ENCODE measurements around the gene LILRB5. TPM values are rescaled to one million over a fixed set of nuclear protein-coding genes. Genes with fewer than 3 reads are reported as not detected.
"Not testable (repeated sequence)": the region's sequence is repeated elsewhere in the genome, so short reads cannot be mapped to it uniquely, and the experiment has no call there.

Gene LILRB5
- total RNA-seq (2014; rRNA removed; shearing (Covaris generic)): not detected in 2 replicates

- Histone ChIP-seq H3K27me3 (ENCODE audit: control insufficient read depth, insufficient read depth, low read length) (no peaks in the 10 kb centered on the region; the same call in 1 of the 2 replicates), H3K4me3 (ENCODE audit: insufficient read depth, low read depth, low read length) (no peak within 1 kb of the TSS), H3K36me3 (replicated peaks; ENCODE audit: control insufficient read depth, insufficient read depth, low read length) (no peaks in the 10 kb centered on the region)
- DNase-seq: peak; percentile 27
These were observed at the start of gene LILRB5 for GRCh38 chr19:54257116-54257480. TSS of gene LILRB5 (minus strand) at chr19:54257273. CDS start at chr19:54257193, 80 bp downstream.

- Histone ChIP-seq H3K36me3 (replicated peaks; ENCODE audit: control insufficient read depth, insufficient read depth, low read length) (no peaks in the 10 kb centered on the region), H3K27me3 (ENCODE audit: control insufficient read depth, insufficient read depth, low read length) (no peaks in the 10 kb centered on the region; the same call in 1 of the 2 replicates)
- DNase-seq: no peak
These were observed 48.1 kb upstream of the LILRB5 start for GRCh38 chr19:54305141-54305540.

DNA sequence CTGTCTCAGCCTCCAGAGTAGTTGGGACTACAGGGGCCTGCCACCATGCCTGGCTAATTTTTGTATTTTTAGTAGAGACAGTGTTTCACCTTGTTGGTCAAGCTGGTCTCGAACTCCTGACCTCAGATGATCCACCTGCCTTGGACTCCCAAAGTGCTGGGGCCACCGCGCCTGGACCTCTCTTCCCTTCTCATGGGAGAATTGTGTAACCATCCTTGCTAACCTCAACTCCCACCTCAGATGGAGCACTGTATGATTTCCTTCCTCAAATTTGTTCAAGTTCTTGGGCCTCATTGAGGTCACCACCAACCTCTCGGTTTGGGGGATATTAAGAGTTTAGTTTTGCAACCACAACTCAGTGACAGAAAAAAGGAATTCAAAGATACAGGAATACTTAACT is 45.2 kb upstream of the LILRB5 start:
- H3K36me3 ChIP-seq (replicated peaks; ENCODE audit: control insufficient read depth, insufficient read depth, low read length): no peaks in the 10 kb centered on the region
- no peak for DNase-seq
- no peak overlapping the region for H3K4me3 ChIP-seq (ENCODE audit: insufficient read depth, low read depth, low read length)

More at GRCh38 chr19:54305141-54305540, 48.1 kb upstream of the LILRB5 start:
- H3K4me3 ChIP-seq (ENCODE audit: insufficient read depth, low read depth, low read length): no peak overlapping the region

DNA sequence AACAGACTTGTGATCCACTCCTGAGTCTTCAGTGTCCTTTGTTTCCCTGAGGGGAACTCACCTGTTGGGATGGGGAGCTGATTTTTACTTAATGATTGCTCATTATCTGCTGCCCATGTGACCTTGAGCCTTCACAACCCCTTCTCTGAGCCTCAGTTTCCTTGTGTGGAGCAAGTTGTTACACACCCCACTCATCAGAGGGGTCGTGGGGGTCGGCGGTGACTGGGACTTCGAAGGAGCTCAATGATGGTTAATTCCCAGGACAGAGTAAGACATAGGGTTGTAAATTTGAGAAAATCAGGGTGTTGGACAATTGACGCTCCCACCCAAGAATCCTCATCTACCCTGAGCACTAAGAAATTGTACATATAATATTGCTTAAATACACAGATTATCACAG is 42.4 kb upstream of the LILRB5 start:
- Histone ChIP-seq H3K4me3 (ENCODE audit: insufficient read depth, low read depth, low read length) (no peak overlapping the region), H3K27me3 (ENCODE audit: control insufficient read depth, insufficient read depth, low read length) (no peaks in the 10 kb centered on the region; the same call in 1 of the 2 replicates), H3K36me3 (replicated peaks; ENCODE audit: control insufficient read depth, insufficient read depth, low read length) (no peaks in the 10 kb centered on the region)
- DNase-seq: no peak

More for the DNA sequence above, 45.2 kb upstream of the LILRB5 start:
- no peaks in the 10 kb centered on the region; the same call in 1 of the 2 replicates for H3K27me3 ChIP-seq (ENCODE audit: control insufficient read depth, insufficient read depth, low read length)

DNA sequence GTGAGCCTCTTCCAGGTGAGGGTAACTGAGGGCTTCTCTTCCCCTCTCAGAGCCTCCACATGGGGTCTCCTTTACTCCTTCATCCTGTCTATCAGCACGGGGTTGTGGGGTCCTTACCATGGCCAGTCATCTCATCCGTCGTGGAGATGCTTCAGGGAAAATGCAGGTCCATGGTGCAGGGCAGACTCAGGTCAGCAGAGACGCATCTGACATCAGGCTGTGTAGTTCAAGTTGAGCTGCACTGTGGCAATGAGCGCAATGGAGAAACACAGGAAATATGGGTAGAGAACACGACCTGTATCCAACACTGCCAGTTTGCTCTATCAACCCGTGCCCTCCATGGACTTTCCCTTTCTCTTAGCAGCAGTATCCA is 42.0 kb upstream of the LILRB5 start:
- Histone ChIP-seq H3K27me3 (ENCODE audit: control insufficient read depth, insufficient read depth, low read length) (no peaks in the 10 kb centered on the region; the same call in 1 of the 2 replicates), H3K4me3 (ENCODE audit: insufficient read depth, low read depth, low read length) (no peak overlapping the region), H3K36me3 (replicated peaks; ENCODE audit: control insufficient read depth, insufficient read depth, low read length) (no peaks in the 10 kb centered on the region)
- DNase-seq: no peak

- H3K4me3 ChIP-seq (ENCODE audit: insufficient read depth, low read depth, low read length): no peak overlapping the region
- no peak for DNase-seq
- H3K27me3 ChIP-seq (ENCODE audit: control insufficient read depth, insufficient read depth, low read length): no peaks in the 10 kb centered on the region; the same call in 1 of the 2 replicates
- no peaks in the 10 kb centered on the region for H3K36me3 ChIP-seq (replicated peaks; ENCODE audit: control insufficient read depth, insufficient read depth, low read length)
These were observed 41.5 kb upstream of the LILRB5 start for GRCh38 chr19:54298357-54299125.

- Histone ChIP-seq H3K36me3 (replicated peaks; ENCODE audit: control insufficient read depth, insufficient read depth, low read length) (no peaks in the 10 kb centered on the region), H3K4me3 (ENCODE audit: insufficient read depth, low read depth, low read length) (no peak overlapping the region), H3K27me3 (ENCODE audit: control insufficient read depth, insufficient read depth, low read length) (no peaks in the 10 kb centered on the region; the same call in 1 of the 2 replicates)
- DNase-seq: peak; percentile 56
These were observed 40.8 kb upstream of the LILRB5 start for GRCh38 chr19:54297759-54298305.

- no peak overlapping the region for H3K4me3 ChIP-seq (ENCODE audit: insufficient read depth, low read depth, low read length)
- no peak for DNase-seq
- no peaks in the 10 kb centered on the region for H3K36me3 ChIP-seq (replicated peaks; ENCODE audit: control insufficient read depth, insufficient read depth, low read length)
- H3K27me3 ChIP-seq (ENCODE audit: control insufficient read depth, insufficient read depth, low read length): no peaks in the 10 kb centered on the region; the same call in 1 of the 2 replicates
These were observed 37.5 kb upstream of the LILRB5 start for GRCh38 chr19:54294539-54294938.

DNA sequence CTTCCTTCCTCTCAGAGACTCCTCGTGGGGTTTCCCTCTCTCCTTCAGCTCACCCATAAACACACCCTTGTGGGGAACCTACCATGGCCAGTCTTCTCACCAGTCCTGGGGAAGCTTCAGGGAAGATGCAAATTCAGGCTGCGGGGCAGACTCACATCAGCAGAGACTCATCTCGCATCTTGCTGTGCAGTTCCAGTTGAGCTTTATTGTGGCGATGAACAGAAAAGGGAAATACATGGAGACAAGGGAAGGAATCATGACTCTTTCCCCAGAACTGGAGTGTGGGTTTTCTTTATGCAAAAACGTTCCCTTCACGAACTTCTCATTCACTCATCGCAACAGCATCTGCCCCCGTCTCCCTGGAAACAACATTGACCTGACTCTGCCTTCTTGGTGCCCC is 32.1 kb upstream of the LILRB5 start:
- not testable (repeated sequence) for H3K36me3 ChIP-seq (replicated peaks; ENCODE audit: control insufficient read depth, insufficient read depth, low read length); H3K4me3 ChIP-seq (ENCODE audit: insufficient read depth, low read depth, low read length); H3K27me3 ChIP-seq (ENCODE audit: control insufficient read depth, insufficient read depth, low read length); DNase-seq

DNA sequence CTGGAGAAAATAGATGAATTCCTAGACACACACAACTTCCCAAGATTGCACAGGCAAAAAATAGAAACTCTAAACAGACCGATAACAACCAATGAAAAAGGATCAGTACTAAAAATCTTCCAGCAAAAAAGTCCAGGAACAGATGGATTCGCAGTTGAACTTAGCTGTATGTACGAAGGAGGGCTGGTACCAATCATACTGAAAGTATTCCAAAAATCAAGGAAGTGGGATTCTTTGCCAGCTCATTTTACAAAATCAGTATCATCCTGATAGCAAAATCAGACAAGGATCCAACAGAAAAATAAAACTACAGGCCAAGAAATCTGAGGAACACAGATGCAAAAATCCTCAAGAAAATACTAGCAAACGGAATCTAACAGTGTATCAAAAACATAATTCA is 30.4 kb upstream of the LILRB5 start:
- Histone ChIP-seq H3K36me3 (replicated peaks; ENCODE audit: control insufficient read depth, insufficient read depth, low read length) (no peaks in the 10 kb centered on the region), H3K27me3 (ENCODE audit: control insufficient read depth, insufficient read depth, low read length) (no peaks in the 10 kb centered on the region), H3K4me3 (ENCODE audit: insufficient read depth, low read depth, low read length) (no peak overlapping the region)
- no peak for DNase-seq

DNA sequence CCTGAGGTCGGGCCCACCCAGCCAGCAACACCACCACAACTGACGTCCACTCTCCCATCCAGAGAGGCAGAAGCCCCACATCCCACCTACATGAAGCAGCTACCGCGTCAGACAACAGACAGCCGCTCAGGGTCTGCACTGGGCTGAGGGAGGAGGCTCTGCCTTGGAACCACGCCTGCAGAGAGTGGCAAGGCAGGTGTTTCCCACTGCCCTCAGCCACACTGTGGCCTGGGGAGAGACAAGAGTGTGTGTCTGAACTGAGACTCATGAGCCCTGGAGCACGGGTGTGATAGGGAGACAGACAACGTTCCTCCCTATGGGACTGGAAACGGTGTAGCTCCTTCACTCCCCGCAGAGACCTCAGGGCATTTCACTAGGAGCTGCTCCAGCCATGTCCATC is 29.2 kb upstream of the LILRB5 start:
- not testable (repeated sequence) for H3K4me3 ChIP-seq (ENCODE audit: insufficient read depth, low read depth, low read length); H3K27me3 ChIP-seq (ENCODE audit: control insufficient read depth, insufficient read depth, low read length); DNase-seq; H3K36me3 ChIP-seq (replicated peaks; ENCODE audit: control insufficient read depth, insufficient read depth, low read length)

GRCh38 chr19:54285427-54286056 is 28.5 kb upstream of the LILRB5 start:
- not testable (repeated sequence) for H3K4me3 ChIP-seq (ENCODE audit: insufficient read depth, low read depth, low read length); H3K27me3 ChIP-seq (ENCODE audit: control insufficient read depth, insufficient read depth, low read length); DNase-seq; H3K36me3 ChIP-seq (replicated peaks; ENCODE audit: control insufficient read depth, insufficient read depth, low read length)

DNA sequence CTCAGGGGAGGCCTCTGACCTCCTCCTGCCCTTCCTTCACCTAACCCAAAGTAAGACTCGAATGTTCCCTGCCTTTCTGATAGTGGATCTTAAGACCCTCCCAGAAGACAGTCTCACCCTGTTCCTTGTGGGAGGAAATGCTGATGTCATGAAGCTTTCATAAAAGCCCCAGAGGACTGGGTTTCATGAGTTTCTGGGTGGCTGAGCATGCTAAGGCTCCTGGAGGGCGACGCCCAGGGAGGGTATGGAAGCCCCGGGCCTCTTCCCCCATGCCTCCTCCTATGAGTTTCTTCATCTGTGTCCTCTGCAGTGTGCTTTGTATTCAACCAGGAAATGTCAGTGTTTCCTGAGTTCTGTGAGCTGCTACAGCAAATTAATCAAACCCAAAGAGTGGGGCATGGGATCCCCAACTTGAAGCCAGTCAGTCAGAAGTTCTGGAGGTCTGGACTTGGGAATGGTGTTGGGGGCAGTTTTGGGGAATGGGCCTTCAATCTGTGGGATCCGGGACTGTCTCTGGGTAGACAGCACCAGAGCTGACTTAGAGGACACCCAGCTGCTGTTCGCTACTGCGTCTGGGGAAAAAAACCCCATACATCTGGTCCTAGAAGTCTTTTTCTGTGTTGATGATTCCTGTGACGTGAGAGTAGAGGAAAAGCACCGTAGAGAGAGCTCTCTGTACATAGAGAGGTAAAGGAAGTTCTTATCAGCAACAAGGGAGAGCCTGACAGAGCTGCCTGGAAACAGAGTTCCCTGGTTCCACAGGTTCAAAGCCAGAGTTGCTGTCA is 25.8 kb upstream of the LILRB5 start:
- H3K36me3 ChIP-seq (replicated peaks; ENCODE audit: control insufficient read depth, insufficient read depth, low read length): no peaks in the 10 kb centered on the region
- no peak overlapping the region for H3K4me3 ChIP-seq (ENCODE audit: insufficient read depth, low read depth, low read length)
- no peak for DNase-seq
- peaks cover 1% of the 10 kb centered on the region; the same call in 1 of the 2 replicates for H3K27me3 ChIP-seq (ENCODE audit: control insufficient read depth, insufficient read depth, low read length)

DNA sequence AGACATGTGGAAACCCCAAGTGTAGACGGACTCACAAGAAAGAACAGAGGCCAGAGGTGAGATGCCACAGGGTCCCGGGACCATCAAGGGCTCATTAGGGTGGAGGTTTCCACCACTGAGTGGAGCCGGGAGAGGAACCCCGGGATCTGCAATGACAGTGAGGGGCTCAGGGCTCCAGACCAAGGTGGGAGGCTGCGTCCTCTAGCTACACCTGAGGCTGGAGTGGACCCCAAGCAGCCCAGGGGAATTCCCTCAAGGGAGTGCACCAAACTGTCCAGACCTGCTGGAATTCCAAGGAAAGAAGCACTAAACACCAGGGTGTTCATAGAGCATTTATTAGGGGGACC is 24.6 kb upstream of the LILRB5 start:
- not testable (repeated sequence) for H3K27me3 ChIP-seq (ENCODE audit: control insufficient read depth, insufficient read depth, low read length); H3K36me3 ChIP-seq (replicated peaks; ENCODE audit: control insufficient read depth, insufficient read depth, low read length); DNase-seq; H3K4me3 ChIP-seq (ENCODE audit: insufficient read depth, low read depth, low read length)

Measured in H7 (cell line).